Glomerular endothelial cell (primary cell): Measurements from ENCODE around the gene TBX6. TPM values are rescaled to one million over a fixed set of nuclear protein-coding genes. Genes with fewer than 3 reads are reported as not detected.

Source experiments
- DNase-seq: peaks from one replicate; pipeline ENCODE4 v3.0.0-alpha.2; 2011; ENCODE audit warnings: low read depth, low spot score; ENCODE audit errors: extremely low read depth
- total RNA-seq: library from RNA; depleted of rRNA; stranded (reverse); fragments of >200 nt; gene quantifications from 2 replicates; pipeline ENCODE4 v1.2.3, GENCODE V29; 2015

The TBX6 gene
- total RNA-seq, 1 donor from 2014 or later: 0.41 TPM

DNA sequence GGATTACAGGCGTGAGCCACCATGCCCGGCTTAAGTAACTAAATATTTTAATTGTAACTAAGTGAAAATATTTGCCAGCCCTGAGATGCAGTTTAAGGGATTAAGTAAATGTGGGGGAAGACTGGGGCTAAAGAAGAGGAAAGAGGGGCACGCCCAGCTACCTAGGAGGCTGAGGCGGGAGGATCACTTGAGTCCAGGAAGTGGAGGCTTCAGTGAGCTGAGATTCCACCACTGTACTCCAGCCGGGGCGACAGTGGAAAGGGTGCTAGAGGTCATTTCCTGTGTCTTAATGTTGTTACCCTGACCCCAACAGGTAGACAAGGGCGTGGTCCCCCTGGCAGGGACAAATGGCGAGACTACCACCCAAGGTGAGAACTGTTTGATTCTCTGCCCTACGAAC, 23.4 kb downstream of the TBX6 start:
- DNase-seq: no peak

DNA sequence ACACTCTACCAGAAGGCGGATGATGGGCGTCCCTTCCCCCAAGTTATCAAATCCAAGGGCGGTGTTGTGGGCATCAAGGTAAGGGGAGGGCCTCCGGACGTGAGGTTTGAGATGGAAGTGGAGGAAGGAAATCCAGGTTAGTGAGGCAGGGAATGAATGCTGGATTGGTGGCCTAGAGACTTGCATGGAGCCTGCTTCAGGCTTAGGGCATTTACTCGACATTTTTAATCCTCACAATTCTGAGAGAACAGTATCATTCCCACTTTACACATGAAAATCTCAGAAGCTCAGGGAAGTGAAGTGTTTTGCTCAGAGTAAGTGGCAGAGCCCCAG, 24.2 kb downstream of the TBX6 start:
- DNase-seq: no peak

DNA sequence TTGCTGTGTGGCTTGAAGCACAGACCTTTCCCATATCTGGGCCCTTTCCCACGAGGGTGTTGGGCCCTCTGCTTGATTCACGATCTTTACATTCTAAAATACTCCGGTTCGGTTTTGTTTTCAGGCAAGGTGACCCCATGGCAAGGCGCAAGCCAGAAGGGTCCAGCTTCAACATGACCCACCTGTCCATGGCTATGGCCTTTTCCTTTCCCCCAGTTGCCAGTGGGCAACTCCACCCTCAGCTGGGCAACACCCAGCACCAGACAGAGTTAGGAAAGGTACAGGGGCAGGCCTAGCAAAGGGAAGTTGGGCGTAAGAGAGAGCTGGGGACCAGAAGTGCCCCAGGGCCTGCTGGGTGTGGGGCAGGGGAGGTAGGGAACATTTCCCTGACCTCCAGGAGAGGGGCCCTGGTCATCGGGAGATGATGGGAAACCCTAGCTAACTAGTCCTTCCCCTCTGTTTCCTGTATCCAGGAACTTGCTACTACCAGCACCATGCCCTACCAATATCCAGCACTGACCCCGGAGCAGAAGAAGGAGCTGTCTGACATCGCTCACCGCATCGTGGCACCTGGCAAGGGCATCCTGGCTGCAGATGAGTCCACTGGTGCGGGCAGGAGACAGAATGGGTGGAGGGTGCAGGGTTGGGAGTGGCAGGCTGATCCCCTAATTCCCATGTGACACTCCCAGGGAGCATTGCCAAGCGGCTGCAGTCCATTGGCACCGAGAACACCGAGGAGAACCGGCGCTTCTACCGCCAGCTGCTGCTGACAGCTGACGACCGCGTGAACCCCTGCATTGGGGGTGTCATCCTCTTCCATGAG, 24.8 kb downstream of the TBX6 start:
- DNase-seq: no peak

DNA sequence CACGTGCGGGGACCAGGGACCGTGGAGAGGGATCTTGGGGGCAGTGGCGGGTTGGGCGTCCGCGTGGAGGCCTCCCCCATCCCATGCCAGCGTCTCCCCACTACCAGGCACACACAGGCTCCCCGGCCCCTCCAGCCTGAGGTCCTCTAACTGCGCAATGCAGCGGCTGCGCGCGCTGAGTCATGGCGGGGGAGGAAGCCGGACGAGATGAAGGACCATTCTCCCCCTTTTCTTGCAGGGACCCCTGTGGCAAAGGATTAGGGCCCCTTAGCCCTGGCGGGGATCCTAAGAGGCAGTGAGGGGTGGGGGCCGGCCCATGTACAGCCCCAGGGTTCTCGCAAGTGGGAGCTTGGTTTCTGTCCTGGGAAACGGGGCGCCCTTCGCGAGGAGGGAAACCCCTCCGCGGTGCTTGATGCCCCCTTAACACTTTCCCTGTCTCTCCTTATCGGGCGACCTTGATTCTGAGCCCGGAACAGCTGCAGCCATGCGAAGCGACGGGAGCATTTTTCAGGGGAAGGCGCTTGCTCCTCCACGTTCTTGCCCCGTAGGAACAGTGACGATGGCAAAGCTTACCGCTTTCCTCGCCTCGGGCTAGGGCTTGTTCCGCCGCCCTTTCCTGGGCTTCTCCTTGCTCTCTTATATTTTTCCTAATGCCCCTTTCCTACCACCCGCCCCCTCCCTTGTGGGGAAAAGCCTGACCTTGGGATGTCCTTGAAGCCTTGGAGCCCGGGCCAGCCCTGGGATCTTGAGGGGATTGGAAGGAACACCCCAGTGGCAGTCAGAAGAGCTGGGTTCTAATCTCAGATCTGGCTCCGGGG, 25.6 kb downstream of the TBX6 start:
- DNase-seq: no peak

DNA sequence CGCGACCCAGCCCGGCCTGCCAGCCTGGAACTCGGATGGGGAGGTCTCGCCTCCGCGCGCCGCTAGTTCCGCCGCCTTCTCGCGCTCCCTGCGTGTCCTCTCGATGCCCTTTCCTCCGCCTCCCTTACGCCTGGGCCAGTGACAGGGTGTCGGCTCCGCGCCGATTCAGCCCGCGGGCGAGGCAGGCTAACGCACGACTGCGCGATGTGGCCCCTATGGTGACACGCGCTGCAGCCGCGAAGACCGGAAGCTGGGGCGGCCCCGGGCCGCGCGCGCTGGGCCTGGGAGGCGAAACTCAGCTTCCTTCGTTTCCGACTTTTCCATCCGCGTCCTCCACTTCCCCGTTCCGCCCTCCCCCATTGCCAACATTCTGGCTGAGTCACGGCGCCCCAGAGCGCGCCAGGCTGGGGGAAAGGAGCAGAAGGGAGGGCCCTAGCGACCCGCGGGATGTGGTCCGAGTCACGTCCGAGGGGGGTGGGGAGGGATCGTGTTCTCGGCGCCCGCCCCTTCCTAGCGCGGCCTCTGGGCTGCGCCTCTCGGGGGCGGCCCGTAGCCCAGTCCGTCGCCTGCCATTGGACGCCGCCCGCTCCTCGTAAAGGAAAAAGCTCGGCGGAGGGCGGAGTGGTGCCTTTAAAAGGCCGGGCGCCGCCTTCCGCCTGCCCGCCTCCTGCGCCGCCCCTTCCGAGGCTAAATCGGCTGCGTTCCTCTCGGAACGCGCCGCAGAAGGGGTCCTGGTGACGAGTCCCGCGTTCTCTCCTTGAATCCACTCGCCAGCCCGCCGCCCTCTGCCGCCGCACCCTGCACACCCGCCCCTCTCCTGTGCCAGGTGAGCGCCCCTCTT, 26.4 kb downstream of the TBX6 start, which contains the start of gene ALDOA:
Gene ALDOA, plus strand, starts transcription at position 659 of the 841 bp plus-strand sequence. CDS start 1,138 bp downstream, outside the sequence.
- DNase-seq: peak; percentile 79

DNA sequence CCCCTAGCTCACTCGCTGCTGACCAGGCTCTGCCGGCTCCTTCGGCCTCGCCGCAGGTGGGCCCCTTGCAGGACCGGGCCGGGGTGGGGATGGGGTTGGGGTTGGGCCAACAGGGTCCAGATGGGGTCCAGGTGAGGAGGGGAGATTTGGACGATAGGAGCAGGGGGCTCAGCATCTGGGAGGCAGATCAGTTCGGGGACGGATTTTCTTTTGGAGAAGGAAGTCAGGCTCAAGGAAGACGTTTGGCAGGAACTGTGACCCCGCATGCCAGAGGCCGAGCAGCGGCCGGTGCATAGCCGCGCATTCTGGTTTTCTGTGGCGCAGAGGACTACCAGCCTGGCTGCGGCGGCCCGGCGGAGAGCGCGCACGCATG, 27.0 kb downstream of the TBX6 start:
- no peak for DNase-seq

DNA sequence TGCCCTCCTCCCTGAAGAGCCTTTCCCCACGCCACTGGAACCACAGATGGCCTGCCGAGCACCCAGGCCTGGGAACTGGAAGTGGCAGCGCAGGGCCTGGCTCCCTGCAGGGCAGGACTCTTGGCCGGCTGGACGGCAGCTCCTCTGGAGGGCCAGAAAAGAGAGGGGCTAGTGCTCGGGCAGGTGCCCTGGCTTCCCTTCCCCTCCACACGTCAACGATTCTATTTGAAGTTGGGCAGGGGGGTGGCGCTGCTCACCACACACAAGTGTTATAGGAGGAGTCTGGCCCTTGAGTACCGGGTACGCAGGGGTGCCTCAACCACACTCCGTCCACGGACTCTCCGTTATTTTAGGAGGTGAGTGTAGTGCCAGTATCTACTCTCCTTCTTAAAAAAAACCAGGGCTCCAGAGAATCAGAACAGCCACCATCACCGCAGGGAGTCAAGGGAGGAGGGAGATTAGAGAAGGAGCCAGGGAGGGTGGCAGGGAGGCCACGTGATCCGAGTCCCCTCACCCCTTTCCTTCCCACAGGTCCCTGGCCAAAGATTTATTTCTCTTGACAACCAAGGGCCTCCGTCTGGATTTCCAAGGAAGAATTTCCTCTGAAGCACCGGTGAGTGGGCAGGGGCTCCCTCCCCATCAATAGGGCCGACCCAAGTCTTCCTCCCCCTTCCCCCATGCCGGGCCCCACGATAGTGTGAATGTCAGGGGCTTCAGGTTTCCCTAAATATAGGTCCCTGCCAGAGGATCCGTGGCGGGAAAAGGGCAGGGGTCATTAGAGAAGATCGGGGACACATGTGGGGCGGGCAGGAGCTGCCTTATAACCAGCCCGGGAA, 27.6 kb downstream of the TBX6 start:
- no peak for DNase-seq

DNA sequence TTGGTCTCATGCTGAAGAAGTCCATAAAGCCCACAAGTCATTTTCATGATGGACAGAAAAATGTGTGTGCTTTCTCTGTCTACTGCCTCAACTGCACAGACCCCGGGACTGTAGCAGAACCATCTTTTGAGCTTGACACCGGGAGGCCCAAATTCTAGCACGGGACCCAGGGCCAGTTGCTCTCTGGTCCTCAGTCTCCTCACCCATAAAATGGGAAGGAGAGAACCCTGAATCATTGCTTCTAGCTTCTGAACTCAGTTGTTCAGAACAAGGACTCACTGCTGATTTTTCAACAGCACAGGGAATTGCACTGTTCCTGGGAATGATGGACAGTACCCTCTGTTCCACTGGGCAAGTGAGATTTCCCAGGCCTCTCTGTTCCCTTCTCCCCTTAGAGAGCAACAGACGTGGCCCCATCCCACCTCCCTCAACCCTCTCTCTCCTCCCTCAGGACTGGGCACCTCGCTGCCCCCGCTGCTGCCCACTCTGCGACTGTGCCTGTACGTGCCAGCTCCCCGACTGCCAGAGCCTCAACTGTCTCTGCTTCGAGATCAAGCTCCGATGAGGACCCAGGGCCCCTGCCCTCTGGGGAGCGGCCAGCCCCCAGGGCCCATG, 28.3 kb downstream of the TBX6 start:
- no peak for DNase-seq

DNA sequence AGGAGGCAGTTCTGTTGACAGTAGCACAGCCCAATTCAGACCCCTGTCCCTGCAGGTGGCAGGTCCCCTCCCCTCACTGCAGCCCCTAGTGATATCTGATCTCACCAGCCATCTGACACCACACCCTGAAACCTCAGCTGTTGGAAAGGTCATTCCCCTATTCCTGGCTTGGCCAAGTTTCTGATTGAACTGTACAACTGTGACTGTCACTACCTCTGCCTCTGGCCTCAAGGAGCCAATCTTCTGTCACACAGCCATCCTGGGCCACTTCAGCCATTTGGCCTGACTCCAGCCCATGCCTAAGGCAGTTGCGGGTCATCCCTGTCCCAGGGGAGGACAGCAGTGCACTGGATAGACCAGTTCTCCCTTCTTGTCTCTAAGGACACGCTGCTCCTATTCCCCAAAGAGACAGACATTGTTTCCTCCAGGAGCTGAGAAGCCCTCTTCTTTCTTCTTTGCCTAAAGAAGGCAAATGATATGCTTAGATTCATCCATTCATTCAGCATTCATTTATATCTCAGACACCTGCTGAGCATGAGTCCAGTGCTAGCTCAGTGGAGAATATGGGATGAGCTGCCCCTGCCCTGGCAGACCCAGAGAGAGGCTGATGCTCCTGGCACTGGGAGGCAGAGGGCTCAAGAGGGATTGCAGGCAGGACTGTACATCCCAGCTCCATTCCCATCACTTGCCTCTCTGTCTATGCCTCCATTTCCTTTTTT, 30.7 kb downstream of the TBX6 start:
- DNase-seq: no peak

DNA sequence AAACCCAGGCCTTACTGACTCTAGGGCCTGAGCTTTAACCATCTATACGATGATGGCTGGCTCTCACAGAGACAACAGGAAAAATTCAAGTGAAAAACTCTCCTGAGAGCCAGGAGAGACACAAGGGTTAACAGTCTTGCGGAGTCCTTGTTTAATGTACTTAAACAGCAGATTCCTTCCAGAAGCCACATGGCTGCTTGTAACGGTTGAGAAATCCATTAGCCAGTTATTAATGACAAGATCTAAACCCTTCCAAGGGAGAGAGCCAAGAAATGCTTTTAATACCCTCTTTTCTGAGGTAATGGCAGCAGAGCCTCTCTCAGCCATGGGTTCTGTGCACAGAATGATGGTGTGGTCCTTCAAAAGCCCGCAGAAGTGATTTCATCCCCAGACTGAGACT, 31.4 kb downstream of the TBX6 start:
- DNase-seq: no peak

DNA sequence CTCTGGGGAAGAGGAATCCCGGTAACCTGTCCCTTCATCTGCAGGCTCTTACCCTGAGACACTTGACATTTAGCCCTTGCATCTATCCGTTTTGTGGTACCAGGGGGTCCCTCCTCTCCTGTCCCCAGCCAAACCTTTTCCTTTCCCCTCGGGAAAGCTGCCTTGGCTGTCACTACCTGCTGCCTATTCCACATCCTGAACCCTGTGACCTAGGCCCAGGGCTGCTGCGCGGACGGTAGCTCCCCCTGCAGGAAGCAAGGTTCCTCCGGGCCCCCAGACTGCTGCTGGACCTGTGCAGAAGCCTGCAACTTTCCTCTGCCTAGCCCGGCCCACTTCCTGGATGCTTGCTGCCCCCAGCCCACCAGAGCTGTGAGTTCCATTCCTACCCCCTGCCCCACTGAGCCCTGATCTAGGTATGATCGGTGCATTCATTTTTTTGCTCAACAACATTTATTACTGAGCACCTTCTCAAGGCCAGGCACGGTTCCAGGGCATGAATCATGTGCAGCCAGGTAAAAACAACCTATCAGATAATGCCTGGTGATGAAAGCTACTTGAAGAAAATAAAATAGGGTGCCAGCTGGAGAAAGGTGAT, 36.7 kb downstream of the TBX6 start:
- DNase-seq: no peak

DNA sequence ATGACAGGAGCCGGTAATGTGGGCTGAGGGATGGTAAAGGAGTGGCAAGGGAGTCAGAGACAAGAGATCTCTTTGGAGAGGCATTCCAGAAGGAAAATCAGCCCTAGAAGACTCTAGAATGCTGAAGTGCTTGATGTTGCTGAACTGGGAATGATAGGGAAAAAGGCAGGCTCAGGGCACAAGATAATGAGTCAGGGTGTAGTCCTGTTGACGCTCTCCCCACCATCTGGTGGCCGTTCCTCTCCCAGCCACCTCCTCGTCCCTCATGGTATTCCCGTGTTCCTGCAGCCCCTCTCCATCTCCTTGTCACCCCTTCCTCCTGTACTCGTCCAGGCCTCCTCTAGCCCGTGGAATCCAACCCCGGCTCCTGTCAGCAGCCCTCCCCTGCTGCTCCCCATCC, 37.3 kb downstream of the TBX6 start:
- DNase-seq: no peak

DNA sequence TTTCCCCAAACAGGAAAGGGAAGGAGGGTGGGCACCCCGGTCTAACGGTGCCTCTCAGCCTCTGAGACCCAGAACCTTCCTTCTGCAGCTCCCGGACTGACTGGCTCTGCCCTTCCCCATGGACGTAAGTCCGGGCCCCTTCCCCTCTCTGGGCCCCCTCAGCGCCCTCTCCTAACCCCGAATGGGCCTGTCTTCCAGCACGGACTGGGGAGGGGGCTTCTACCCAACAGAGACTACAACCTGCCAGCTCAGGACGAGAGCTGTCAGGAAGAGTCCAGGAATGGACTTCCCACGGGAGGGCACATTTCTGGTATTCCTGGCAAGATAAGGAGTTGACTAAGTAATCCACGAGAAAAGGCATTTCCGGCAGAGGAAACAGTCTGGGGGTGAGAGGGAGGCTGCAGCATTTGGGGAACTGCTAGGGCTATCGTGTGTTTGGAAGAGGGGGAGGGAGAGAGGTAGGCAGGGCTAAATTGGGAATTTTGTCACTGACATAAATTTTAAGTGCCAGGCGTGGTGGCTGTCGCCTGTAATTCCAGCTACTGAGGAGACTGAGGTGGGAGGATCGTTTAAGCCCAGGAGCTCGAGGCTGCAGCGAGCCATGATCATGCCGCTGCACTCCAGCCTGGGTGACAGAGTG, 38.2 kb downstream of the TBX6 start:
- no peak for DNase-seq

DNA sequence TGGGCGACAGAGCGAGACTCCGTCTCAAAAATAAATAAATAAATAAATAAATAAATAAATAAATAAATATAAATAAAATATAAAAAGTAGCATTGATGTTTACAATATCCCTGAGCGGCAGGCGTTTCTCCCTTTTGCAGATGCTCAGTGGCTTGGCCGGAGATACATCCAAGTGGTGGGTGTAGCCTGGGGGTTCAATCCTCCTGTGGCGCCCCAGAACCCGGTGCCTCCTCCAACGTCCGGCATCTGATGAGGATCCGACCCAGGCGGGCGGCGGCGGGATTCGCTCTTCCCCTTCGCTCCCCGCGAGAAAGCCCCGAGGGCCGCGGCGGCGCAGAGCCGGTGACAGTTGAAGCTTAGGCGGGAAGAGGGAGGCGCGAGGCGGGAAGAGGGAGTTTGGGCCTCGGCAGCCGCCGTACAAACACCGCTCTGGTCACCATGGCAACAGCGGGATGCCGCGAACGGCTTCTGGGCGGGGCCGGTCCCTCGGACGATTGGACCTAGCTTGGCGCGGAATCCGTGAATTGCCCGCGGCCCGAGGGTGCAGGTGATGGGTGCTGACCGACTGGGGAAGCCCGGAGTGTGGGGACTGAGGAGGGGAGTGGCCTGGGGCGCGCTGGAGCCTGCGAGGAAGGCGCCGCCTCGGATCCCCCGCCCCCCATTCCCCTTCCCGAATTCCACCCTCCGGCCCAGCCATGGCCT, 38.9 kb downstream of the TBX6 start:
- DNase-seq: no peak

DNA sequence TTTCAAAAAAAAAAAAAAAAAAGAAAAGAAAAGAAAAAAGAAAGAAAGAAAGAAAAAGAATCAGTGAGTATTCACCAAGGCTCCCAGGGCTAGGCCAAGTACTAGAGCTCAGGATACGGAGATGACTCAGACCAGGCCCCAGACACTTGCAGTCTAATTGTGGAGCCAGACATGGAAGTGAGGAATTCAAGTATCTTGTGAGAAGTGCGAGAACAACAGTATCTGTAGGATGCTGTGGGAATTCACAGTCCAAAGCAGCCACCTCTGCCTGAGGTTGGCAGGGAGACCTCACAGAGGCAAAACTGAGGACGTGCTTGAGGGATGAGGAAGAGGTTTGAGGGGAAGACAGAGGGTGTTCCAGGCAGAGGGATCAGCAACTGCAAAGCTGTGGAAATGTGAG, 40.2 kb downstream of the TBX6 start:
- DNase-seq: peak; percentile 54

DNA sequence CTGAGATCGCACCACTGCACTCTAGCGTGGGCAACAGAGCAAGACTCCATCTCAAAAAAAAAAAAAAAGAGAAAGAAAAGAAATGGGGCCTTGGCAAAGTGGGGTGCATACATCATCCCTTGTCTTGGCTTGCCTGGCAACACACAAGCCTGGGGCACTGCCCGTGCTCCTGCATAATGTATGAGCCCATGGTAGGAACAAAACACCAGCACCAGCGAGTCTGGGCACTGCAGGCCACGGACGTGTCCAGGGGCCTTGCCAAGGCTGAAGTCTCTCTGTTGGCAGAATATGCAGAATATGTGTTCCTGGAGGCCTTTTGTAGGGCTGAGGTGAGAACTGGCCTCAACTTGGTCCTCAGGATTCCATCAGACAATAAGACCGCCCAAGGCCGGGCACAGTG, 41.9 kb downstream of the TBX6 start:
- DNase-seq: no peak

DNA sequence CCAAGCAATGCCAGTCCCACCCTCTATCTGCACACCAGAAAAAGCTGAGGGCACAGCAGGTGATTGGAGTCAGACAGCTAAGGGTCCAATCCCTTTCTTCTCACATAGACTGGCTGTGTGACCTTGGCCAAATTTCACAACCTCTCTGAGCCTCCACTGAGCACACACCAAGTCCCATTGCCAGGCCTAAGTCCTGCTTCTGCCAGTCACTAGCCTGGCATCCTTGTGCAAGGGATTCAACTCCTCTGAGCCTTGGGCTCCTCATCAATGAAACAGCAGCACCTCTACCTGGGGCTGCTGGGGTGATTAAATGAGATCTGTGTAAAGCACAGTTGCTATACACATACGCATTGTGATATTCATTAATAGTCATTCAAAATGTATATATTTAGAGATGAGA, 45.1 kb downstream of the TBX6 start:
- no peak for DNase-seq

DNA sequence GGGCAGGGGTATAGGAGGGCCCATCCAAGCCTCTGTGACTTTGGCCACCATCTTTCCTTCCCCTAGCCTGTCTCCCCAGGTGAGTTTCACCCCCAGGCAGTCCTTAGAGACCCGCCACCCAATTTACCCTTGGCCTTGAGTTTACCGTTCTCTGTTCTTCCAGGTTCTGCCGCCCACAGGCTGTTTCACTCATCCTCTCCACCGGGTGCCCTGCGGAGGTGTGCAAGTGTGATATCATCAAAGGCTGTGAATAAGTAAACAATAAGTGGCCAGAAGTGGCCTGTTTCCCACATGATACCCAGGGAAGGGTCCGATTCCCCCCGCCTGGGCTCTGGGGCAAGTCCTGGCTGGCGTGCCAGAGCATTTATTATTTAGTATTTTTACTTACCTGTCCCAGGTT, 45.5 kb downstream of the TBX6 start:
- DNase-seq: no peak
